HG03175 (cell line): Measurements from ENCODE around the gene PEX6.
"Not testable (repeated sequence)": the region's sequence is repeated elsewhere in the genome, so short reads cannot be mapped to it uniquely, and the experiment has no call there.

Experiments
- ATAC-seq: cut with Tn5 transposase; IDR thresholded peaks from one replicate; pipeline ENCODE4 v1.9.1; 2021; ENCODE audit warnings: mild to moderate bottlenecking, moderate library complexity; ENCODE audit not compliant: unreplicated experiment

PEX6 gene

DNA sequence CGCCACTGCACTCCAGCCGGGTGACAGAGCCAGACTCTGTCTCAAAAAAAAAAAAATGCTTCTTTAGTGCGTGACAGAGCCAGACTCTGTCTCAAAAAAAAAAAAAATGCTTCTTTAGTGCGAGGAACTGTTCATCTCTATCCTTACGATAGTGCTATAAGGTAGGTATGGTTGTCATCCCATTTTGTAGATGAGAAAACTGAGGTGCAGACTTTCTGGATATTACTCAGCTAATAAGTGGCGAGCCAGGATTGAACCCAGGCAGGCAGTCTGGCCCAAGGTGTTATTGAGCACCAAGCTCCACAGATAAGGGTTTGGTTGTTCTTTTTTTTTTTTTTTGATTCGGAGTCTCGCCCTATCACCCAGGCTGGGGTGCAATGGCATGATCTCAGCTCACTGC lies 22.9 kb upstream of the PEX6 start:
- ATAC-seq, result no peak

DNA sequence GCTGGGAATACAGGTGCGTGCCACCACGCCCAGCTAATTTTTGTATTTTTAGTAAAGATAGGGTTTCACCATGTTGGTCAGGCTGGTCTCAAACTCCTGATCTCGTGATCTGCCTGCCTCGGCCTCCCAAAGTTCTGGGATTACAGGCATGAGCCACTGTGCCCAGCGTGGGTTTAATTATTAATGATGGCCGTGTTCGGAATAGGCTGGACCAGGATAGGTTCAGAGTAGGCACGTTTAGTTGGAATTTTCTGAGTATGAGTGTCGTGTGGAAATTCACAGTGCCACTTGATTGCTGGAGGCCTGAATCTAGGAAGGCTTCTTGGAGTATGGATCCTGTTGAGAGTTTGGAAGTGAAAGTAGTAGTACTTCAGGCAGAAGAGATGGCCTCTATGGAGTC lies 19.2 kb upstream of the PEX6 start:
- not testable (repeated sequence) for ATAC-seq

DNA sequence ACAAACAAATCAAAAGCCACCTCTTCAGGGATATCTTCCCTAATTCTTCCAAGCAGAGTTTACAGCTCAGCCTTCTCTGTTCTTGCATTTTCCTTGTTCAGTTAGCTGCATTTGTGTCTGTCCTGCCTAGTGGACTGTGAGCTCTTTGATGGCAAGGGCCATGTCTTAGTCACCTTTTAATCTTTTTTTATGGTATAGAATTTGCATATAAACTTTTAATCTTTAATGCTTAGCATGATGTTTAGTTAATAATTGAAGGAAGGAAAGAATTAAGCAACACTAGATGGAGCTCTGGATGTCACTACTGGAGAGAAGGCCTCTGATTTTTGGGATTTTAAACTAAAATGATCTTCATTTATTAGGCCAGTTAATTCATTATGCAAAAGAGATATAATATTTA lies 17.5 kb upstream of the PEX6 start:
- ATAC-seq, result no peak

DNA sequence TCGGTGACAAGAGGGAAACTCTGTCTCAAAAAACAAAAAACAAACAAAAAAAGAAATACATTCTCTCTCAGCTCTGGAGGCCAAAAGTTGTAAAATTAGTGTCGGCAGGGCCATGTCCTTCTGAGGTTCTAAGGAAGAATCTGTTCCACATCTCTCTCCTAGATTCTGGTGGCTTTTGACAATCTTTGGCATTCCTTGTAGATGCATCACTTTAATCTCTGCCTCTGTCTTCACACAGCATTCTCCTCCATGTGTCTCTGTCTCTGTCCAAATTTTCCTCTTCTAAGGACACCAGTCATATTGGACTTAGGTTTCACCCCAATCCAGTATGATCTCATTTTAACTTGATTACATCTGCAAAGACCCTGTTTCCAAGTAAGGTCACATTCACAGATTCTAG lies 14.5 kb upstream of the PEX6 start:
- ATAC-seq, result no peak

DNA sequence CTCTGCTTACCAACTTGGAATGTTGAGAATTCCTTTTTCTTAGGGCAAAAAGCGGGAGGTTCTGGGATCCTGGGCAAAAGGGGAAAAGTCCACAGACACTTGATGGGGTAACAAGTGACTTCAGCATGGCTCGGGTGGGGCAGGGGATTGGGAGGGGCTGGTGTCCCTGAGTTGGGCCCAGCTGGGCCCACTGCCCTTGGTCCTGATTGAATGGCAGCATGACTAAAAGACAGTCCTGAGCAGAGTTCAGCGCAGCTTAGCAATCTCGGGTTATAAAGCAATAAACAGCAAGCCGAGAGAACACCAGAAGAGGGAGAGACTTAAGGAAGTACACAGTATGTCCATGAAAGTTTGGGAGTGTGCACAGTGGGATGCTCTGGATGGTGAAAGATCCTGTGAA lies 10.9 kb upstream of the PEX6 start:
- no peak for ATAC-seq

DNA sequence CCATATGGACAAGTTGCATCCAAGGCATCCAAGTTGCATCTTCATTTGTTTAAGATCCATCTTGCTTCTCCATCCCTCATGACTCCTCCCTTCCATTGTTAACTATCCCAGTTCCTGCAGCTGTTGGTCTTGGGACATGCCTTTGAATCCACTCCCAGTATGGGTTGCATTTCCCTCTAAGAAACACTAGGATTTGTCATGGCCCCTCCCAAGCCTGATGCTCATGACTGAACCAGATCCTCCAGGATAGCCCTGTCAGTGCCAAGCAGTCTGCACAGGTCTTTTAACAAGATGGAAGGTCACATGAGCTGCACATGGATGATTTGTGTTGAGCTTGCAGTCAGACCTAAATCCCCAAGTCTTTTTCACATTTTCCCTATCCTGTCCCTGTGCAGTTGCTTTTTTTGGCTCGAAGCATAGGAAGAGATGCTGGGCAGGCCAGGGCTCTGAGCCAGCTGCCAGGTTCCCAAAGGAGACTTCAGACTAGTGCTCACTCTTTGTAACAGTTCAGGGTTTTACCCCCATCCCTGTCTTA lies 9.6 kb upstream of the PEX6 start:
- no peak for ATAC-seq

GRCh38 chr6:42987533-42988451 lies 8.8 kb upstream of the PEX6 start:
- no peak for ATAC-seq

GRCh38 chr6:42984924-42985475 lies 6.0 kb upstream of the PEX6 start:
- ATAC-seq, result no peak

DNA sequence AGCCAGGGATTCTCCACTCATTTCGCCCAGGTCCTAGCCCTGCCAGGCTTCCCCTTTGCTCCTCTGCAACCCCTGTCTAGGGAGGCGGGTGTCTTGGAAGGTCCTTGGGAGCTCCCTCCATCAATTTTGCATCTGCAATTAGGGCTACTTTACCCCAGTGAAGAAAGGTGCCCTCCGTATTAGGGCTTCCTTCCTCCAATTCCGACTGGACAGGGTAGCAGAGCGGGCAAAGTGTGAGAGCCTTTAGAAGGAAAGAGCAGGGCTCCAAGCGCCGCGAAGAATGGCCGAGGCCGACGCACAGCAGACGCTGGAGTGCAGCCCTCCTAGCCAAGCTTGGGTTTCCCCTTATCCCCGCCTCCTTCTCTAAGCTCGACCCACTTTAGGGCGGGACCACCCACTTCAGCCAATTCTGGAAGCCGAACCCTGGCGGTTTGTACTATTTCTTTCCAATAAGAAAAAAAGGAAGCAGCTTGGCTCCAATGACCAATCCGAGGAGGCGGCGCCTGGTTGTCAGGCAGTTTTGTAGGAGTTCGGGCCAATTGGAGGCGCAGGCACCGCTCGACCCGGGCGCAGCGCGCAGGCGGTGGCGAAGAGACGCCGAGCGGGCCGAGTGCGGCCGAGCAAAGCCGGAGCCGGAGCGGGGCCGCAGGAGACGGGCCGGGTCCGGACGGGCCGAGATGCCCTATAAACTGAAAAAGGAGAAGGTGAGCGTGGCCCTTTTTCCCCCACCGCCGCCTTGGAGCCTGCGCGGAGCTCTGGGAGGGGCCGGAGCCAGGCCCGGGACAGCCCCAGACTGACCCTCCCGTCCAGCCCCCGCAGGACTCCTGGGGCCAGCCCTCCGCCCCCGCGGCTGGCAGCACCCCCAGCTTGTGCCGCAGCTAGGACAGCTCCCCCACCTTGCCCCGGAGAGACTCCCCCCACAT lies 5.3 kb upstream of the PEX6 start, which contains the start of gene PPP2R5D:
Gene PPP2R5D (plus strand): TSS at position 570 of the 923 bp plus-strand sequence. CDS start 108 bp downstream, at position 678.
- ATAC-seq, result peak; percentile 92

DNA sequence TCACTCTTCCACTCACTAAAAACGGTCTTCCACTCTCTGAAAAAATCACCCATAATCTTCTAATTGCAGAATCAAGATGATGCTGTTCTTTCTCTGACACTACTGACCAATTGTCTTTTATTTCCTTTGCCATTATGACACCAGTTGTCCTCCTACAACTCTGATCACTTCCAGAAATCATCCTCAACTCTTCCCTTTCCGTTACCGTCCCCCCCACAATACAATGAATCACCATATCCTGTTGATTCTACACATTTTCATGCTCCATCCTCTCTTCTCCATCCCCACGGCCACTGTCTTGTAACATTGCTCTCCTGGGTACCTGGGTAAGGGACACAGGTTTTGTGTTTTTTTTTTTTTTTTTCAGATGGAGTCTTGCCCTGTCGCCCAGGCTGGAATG lies 2.9 kb upstream of the PEX6 start:
- no peak for ATAC-seq

GRCh38 chr6:42979523-42980177 lies 669 bp upstream of the PEX6 start:
- ATAC-seq, result no peak

DNA sequence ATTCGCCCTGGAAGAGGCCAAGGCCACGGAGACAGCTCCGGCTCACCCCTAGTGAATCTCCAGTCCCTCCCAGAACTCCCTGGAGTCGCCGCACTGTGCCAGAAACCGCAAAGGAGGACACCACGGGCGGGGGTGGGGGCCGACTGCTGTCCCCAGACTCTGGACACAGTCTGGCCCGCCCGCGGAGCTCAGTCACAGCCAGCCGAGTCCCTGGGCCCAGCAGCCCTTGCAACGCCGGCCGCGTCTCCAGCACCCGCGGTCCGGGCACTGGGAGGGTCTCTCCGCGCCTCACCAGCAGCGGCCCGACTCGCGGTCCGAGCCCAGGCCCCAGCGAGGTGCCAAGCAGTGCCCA lies 518 bp downstream of the PEX6 start:
- ATAC-seq, result peak; percentile 24

DNA sequence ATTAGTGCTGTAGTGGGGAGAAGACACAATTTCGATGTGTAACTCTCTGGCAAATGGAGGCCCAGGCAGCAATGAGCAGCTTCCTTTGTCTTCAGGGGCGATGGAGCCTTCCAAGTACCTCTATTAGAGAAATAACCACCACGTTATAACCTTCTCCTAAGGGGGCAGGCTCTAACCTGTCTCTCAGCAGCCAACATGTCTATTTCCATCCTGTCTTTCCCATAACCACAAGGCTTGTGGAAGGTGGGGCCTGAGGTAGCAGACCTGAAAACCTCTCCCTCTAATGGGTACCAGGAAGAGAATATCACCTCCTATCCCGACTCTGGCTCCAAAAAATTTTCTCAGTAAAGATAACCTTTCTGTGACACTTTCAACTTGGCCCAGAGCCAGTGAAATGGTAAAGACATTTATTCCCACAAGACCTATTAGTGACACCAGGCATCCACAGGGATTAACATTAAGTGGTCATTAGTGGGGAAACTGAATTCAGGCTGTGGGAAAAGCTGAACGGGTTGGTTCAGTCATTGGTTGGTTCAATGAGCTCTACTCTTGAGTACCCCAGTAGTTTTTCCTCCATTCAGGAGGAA lies 4.0 kb downstream of the PEX6 start:
- ATAC-seq, result no peak

- ATAC-seq, result no peak
Measured at GRCh38 chr6:42973926-42974325, 5.1 kb downstream of the PEX6 start.

DNA sequence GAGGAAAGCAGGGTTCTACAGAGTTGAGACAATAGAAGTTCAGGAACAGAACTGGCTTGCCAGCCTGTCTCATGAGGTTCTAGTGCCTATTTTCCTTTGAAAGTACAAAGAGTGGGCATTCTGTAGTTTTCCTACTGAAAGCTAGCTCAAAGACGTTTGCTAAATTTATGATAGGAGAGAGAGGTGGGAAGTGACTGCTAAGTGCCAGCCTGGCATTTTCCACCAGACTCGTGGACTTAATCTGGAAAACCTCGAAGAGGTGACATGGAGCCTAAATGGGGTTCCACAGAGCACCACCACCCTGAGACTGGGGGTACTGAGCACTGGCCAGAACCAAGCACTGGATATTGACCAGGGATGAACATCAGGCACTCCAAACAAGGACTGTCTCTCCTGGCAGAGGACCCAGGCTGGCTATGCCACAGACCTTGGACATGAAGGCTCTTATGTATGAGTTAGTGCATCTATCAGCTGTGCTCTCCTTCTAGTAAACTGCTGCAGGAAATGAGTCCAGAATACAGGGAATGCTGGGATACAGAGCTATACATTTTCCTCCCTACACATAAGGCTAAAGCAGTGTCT lies 7.1 kb downstream of the PEX6 start:
- ATAC-seq, result no peak

DNA sequence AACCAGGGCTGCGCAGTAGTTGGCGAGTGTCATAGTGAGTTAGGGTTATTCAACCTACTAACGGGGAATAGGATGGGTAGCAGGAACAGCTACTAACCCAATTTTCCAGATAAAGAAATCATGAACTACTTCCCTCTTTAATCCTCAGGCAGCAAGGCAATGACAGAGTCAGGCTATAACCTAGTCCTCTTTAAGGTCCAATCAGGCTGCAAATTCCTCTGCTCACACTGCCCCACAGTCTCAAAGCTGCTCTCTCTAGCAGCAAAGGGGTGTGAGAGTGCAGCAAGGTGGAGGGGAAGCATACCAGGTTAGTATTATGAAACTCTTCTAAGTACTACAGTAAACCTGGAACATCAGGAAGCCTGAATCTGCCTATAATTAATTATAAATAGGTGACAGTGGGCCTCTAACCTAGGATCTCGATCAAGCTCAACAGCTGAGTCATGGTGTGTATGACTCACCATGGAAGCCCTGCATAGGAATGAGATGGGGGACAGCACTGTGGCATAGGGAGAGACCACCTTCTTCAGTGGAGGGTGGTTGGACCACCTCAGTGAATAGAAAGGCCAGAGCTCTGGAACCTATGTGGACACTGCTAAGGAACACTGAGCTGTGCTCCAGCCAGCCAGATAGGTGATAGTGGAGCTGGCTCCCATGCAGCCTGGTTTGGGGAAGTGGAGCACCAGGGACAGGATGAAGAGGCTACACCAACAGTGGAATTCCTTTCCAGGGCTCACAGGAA lies 7.9 kb downstream of the PEX6 start:
- ATAC-seq, result no peak

- ATAC-seq, result no peak
Measured at GRCh38 chr6:42969934-42970333, 9.0 kb downstream of the PEX6 start.

GRCh38 chr6:42969431-42969830 lies 9.6 kb downstream of the PEX6 start:
- no peak for ATAC-seq

- no peak for ATAC-seq
Measured at GRCh38 chr6:42968783-42969182, 10.2 kb downstream of the PEX6 start.
